Effector memory CD4-positive, alpha-beta T cell (primary cell): ENCODE data around the gene GRIK4.

Source experiments
- DNase-seq, 3 donors: peaks; one replicate each; pipeline ENCODE4 v3.0.0-alpha.2; 2020
- H3K27ac ChIP-seq: 2 replicates; pipeline ENCODE4 v1.7.0; 2013; ENCODE audit warnings: mild to moderate bottlenecking, low read length, moderate library complexity; ENCODE audit not compliant: insufficient read depth, poor library complexity, severe bottlenecking
- H3K27me3 ChIP-seq: replicated peaks from 2 replicates; pipeline ENCODE4 v1.7.0; 2013; ENCODE audit warnings: mild to moderate bottlenecking, low read length; ENCODE audit not compliant: insufficient read depth, control insufficient read depth, poor library complexity, severe bottlenecking
- H3K36me3 ChIP-seq: 2 replicates; pipeline ENCODE4 v1.7.0; 2013; ENCODE audit warnings: mild to moderate bottlenecking, low read length, moderate library complexity; ENCODE audit not compliant: control insufficient read depth, insufficient read depth
- H3K4me1 ChIP-seq: 2 replicates; pipeline ENCODE4 v1.7.0; 2013; ENCODE audit warnings: low read length, mild to moderate bottlenecking; ENCODE audit not compliant: control insufficient read depth, insufficient read depth, poor library complexity, severe bottlenecking
- H3K4me3 ChIP-seq: 2 replicates; pipeline ENCODE4 v1.7.0; 2013; ENCODE audit warnings: low read length, low read depth, mild to moderate bottlenecking; ENCODE audit not compliant: insufficient read depth, poor library complexity, severe bottlenecking
- H3K9me3 ChIP-seq: 2 replicates; pipeline ENCODE4 v1.7.0; 2013; ENCODE audit warnings: mild to moderate bottlenecking, low read length, moderate library complexity; ENCODE audit not compliant: control insufficient read depth

The GRIK4 gene

DNA sequence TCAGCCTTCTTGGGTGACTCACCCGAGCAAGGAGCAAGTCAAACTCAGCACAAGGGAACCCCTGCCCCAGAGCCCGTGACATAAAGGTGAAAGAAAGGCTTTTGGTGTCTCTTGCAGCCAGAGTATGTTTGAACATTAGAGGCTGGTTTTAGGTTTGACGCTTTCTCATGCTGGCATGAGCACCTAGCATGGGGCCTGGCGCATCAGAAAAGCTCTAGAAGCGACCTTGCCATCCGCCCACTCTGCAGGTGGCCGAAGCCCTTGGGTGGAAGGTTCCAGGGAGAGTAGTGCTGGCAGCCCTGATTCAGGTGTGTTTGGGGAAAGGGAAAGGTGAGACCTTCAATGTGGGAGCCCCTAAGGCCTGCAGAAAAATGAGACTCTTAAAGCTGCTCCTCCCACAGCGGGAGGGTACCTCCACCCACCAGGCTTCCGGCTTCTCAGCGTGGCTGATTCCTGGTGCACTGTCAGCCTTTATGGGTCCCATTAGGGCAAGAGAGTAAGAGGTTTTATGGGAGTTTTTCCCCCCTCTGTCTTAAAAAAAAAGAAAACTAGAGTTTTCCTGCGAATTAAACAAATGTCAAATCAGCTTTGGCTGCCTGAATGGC is 88.4 kb downstream of the GRIK4 start:
- no peaks in the 10 kb centered on the region for H3K4me1 ChIP-seq
- H3K27me3 ChIP-seq = no peaks in the 10 kb centered on the region
- no peak overlapping the region for H3K4me3 ChIP-seq
- H3K36me3 ChIP-seq = no peaks in the 10 kb centered on the region
- no peak for DNase-seq
- no peaks in the 10 kb centered on the region for H3K9me3 ChIP-seq
- H3K27ac ChIP-seq = no peak overlapping the region

DNA sequence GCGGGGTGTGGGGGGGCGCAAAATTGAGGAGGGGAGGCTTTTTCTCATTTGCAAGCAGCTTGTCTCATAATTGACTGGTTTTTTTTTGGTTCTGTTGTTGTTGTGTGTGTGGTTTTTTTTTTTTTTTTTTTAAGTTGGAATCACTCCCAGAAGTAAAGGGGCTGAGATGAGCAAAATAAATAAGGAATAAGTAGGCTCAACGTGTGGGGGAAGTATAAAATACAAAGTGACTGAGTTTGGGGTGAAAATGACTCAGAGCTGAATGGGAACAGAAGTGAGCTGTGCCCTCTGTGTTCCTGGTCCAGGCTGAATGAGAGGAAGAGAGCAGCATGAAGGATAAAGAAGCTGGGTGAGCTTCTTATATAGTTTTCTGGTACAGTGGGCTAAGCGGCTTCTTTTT is 90.0 kb downstream of the GRIK4 start:
- Histone ChIP-seq H3K36me3 (no peaks in the 10 kb centered on the region), H3K9me3 (no peaks in the 10 kb centered on the region), H3K4me3 (no peak overlapping the region), H3K27ac (no peak overlapping the region), H3K4me1 (no peaks in the 10 kb centered on the region), H3K27me3 (no peaks in the 10 kb centered on the region)
- no peak for DNase-seq

DNA sequence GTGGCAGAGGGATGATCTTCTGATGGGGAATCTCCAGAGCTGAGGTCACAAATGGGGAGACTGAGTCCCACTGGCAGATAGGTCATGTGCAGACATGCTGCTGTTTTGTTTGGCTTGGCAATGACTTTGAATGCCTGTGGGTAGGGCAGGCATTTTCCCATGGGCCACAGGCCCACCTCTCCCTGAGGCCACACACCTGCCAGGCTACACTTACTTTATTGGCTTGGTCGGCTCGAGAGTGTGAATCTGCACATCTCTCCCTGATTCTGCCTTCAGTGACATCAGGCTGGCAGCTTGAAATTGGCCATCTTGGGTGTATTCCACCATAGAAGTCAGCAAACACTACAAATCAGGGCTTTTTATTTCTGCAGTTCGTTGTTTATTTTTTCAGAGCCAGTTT is 91.5 kb downstream of the GRIK4 start:
- Histone ChIP-seq H3K27ac (no peak overlapping the region), H3K36me3 (no peaks in the 10 kb centered on the region), H3K4me3 (no peak overlapping the region), H3K9me3 (no peaks in the 10 kb centered on the region), H3K4me1 (no peaks in the 10 kb centered on the region), H3K27me3 (no peaks in the 10 kb centered on the region)
- DNase-seq = no peak

DNA sequence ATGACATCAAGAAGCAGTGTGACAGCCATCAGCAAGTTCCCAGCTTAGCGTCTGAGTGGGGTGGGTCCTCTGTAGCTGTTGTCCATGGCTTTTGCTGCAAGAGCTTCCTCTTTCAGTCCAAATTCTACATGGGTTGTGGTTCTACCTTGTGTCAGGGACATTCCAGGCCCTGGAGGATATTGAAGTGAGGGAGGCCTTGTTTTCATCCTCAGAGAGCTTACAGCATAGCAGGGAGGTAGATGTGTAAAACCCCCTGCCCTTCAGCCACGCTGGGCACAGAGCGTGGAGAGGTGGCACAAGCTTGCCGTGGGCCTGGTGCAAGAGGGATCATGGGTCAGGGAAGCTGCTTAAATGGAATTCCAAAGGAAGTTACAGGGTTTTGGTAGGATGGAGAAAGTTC is 93.9 kb downstream of the GRIK4 start:
- Histone ChIP-seq H3K36me3 (no peaks in the 10 kb centered on the region), H3K9me3 (no peaks in the 10 kb centered on the region), H3K27ac (no peak overlapping the region), H3K4me3 (no peak overlapping the region), H3K4me1 (no peaks in the 10 kb centered on the region), H3K27me3 (no peaks in the 10 kb centered on the region)
- no peak for DNase-seq

DNA sequence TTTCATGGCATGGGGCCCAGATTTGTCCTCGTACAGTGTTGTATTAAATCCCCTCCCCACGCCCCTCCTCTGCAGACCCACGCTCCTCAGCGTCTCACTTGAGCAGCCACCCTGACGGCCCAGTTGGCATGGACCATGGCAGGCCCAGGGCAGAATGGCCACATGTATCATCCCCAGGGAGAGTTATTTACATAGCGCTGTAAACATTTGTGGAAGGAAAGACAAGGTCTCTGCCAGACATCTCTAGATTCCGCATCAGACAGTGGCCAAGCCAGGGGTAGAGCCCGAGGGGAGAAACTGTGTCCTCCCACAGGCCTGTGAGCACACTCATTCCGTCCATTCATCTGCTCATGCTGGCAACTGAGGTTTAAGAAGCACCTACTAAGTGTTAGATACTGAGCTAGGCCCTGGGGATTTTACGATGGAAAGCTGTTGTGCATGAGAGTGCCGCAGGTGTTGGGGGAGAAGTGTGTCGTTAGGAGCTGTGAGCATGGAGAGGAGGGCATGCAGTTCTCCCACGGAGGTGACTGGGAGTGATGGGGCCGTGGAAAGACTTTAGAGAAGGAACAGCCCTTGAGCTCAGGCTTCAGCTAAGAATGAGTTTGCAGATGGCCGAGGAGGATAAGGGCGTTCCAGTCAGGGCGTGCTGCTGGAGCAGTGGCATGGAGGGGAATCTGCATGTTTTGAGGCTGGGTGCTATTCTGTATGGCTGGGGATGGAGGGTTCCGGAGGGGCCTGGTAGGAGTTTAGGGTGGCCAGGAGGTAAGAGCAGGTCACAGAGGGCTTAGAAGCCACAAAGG is 94.9 kb downstream of the GRIK4 start:
- Histone ChIP-seq H3K9me3 (no peaks in the 10 kb centered on the region), H3K4me1 (no peaks in the 10 kb centered on the region), H3K27me3 (no peaks in the 10 kb centered on the region), H3K36me3 (no peaks in the 10 kb centered on the region), H3K27ac (no peak overlapping the region), H3K4me3 (no peak overlapping the region)
- DNase-seq = no peak

DNA sequence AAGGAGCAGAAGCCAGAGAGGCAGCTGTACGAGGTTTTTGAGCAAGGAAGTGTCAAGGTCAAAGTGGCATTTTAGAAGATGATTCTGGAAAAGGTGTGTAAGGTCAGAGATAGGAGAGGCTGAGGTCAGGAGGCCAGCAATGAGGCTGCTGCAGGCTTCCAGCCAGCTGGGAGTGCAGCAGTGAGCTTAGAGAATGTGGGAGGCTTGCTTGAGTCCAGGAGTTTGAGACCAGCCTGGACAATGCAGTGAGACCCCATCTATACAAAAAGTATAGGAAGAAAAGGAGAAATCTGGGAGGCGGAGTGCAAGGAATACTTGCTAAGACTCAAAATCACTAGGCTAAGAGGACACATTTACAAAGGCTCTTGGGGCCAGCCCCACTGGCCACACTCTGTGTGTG is 96.5 kb downstream of the GRIK4 start:
- no peaks in the 10 kb centered on the region for H3K36me3 ChIP-seq
- no peak overlapping the region for H3K4me3 ChIP-seq
- no peaks in the 10 kb centered on the region for H3K9me3 ChIP-seq
- H3K4me1 ChIP-seq = no peaks in the 10 kb centered on the region
- no peak overlapping the region for H3K27ac ChIP-seq
- DNase-seq = no peak
- H3K27me3 ChIP-seq = no peaks in the 10 kb centered on the region

DNA sequence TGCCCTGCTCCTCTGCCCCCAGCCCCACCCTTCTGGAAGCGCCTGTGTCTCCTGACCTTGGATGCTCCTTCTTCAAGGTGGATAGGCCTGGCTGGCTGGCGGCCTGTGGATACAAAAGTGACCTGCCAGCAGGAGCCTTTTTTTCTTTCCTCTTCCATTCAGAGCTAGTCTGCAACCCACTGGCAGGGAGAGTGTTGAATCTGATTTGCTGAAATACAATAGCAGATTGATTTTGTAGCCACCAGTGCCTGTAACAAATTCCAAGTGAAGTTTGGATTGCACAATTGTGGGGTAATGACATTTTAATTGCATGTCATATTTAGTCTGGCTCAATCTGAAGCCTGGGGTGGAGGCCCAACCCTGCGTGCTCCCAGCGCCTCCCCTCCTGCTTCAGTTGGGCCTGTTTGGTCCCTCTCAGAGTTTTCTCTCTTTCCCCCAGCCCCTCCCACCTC is 97.2 kb downstream of the GRIK4 start:
- no peaks in the 10 kb centered on the region for H3K27me3 ChIP-seq
- no peaks in the 10 kb centered on the region for H3K36me3 ChIP-seq
- H3K4me1 ChIP-seq = no peaks in the 10 kb centered on the region
- H3K9me3 ChIP-seq = no peaks in the 10 kb centered on the region
- no peak overlapping the region for H3K27ac ChIP-seq
- no peak overlapping the region for H3K4me3 ChIP-seq
- DNase-seq = no peak

DNA sequence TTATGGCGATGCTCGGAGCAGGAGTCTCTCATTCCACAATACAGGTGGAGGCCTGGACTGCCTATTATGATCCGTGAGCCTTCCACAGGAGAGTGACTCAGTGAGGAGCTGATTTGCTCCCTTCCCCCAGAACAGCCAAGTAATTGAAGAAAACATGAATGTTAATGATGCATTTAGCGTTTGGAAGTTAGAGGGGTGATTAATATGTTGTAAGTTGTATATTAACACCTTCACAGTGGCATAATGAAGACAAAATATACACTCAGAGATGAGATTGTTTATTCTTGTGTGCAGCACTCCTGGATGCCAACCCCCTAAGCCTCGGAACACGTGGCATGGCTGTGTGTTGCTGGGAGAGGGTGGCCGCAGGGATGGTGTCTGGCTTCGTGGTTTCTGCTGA is 98.6 kb downstream of the GRIK4 start:
- DNase-seq = no peak
- Histone ChIP-seq H3K27ac (no peak overlapping the region), H3K4me1 (no peaks in the 10 kb centered on the region), H3K4me3 (no peak overlapping the region), H3K36me3 (no peaks in the 10 kb centered on the region), H3K9me3 (no peaks in the 10 kb centered on the region), H3K27me3 (no peaks in the 10 kb centered on the region)

DNA sequence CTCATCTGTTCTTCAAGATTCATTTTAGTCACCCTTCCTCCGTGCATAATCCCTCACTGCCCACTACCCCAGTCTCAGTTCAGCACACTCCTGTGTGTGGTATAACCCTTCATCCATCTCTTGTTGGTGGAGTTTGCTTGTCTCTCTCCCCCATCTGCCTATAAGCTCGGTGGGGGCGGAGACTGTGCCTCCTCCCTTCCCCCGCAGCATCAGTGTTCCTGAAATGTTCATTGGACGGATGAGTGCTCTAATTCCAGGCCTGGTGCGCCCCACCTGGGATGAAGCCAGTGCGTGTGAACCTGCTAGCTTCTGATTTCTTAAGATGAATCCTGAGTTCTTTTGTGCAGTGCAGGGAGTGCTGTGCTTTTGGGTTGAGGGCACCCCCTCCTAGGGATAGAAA is 100.0 kb downstream of the GRIK4 start:
- DNase-seq = no peak
- no peaks in the 10 kb centered on the region for H3K36me3 ChIP-seq

DNA sequence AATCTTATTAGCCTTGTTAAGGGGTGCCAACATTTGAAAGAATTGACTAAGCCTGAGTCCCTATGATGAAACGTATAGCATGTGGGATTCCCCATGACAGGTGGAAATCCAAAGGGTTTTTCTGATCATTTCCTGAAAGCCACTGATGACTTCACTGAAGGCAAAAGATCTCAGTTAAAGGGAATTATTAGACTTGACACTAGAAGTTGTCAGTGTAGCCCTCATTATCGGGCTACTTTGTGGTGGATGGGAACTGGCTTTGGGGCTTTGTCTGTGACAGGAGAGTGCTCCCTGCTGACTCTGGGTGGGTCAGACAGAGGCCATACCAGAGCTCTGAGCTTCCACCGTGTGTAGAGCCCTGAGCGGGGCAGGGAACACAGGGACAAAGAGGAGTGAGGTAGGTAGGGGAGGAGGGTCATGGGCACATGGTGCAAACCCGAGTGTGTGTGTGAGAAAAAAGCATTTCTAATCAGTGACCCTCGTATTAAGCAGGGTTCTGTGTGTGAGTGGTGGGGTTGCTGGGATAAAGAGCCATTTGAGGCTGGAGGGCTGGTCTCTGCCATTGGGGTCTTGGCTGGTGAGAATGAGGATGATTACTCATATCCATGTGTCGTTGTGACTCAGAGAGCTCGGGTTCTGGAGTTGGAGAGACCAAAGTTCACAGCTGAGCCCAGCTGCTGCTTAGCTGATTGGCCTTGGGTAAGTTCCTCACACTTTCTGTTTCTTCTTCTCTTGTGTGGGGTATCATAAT is 101.1 kb downstream of the GRIK4 start:
- Histone ChIP-seq H3K27ac (no peak overlapping the region), H3K9me3 (no peaks in the 10 kb centered on the region), H3K27me3 (no peaks in the 10 kb centered on the region), H3K4me1 (no peaks in the 10 kb centered on the region), H3K36me3 (no peaks in the 10 kb centered on the region), H3K4me3 (no peak overlapping the region)
- no peak for DNase-seq

More for the DNA sequence above, 100.0 kb downstream of the GRIK4 start:
- Histone ChIP-seq H3K4me3 (no peak overlapping the region), H3K27me3 (no peaks in the 10 kb centered on the region), H3K9me3 (no peaks in the 10 kb centered on the region), H3K27ac (no peak overlapping the region), H3K4me1 (no peaks in the 10 kb centered on the region)
